ENCODE measurements around the gene PRDM2.

The PRDM2 gene

GRCh38 chr1:13830170-13830569 is 130.2 kb downstream of the PRDM2 start:
- Histone ChIP-seq H3F3A (ENCODE audit: insufficient read depth, low read length) (no peaks in the 10 kb centered on the region), H3K79me2 (ENCODE audit: insufficient read depth, low read length) (no peaks in the 10 kb centered on the region), H3K4me2 (ENCODE audit: low read length) (no peak overlapping the region), H3K27me3 (ENCODE audit: insufficient read depth, low read length) (no peaks in the 10 kb centered on the region), H3K36me3 (ENCODE audit: insufficient read depth, low read length) (no peaks in the 10 kb centered on the region), H2AFZ (ENCODE audit: low read length) (no peak overlapping the region), H3K27ac (ENCODE audit: low read depth, low read length, poor library complexity, severe bottlenecking) (no peak overlapping the region), H4K20me1 (ENCODE audit: insufficient read depth, low read length) (no peaks in the 10 kb centered on the region), H3K4me1 (ENCODE audit: insufficient read depth, low read length, severe bottlenecking) (peaks cover 5% of the 10 kb centered on the region), H3K9me2 (ENCODE audit: low read depth, low read length) (no peaks in the 10 kb centered on the region), H3K4me3 (ENCODE audit: low read depth, low read length, poor library complexity, severe bottlenecking) (no peak overlapping the region), H3K9me3 (ENCODE audit: low read length) (no peaks in the 10 kb centered on the region), H3K9ac (ENCODE audit: low read length) (no peak overlapping the region)
- TF ChIP-seq EZH2 (IDR thresholded peaks at IDR 0.05; ENCODE audit: borderline replicate concordance, low read length) (no peak), CTCF (IDR thresholded peaks at IDR 0.05; ENCODE audit: low read length) (no peak)

- H3K4me3 ChIP-seq (ENCODE audit: low read depth, low read length, poor library complexity, severe bottlenecking): no peak overlapping the region
- H3K79me2 ChIP-seq (ENCODE audit: insufficient read depth, low read length): no peaks in the 10 kb centered on the region
- no peaks in the 10 kb centered on the region for H3K9me2 ChIP-seq (ENCODE audit: low read depth, low read length)
- H3K27me3 ChIP-seq (ENCODE audit: insufficient read depth, low read length): no peaks in the 10 kb centered on the region
- peaks cover 5% of the 10 kb centered on the region for H3K4me1 ChIP-seq (ENCODE audit: insufficient read depth, low read length, severe bottlenecking)
- H3K9me3 ChIP-seq (ENCODE audit: low read length): no peaks in the 10 kb centered on the region
- H3K4me2 ChIP-seq (ENCODE audit: low read length): no peak overlapping the region
- no peak overlapping the region for H3K27ac ChIP-seq (ENCODE audit: low read depth, low read length, poor library complexity, severe bottlenecking)
- no peaks in the 10 kb centered on the region for H3F3A ChIP-seq (ENCODE audit: insufficient read depth, low read length)
- no peak overlapping the region for H2AFZ ChIP-seq (ENCODE audit: low read length)
- TF ChIP-seq EZH2 (IDR thresholded peaks at IDR 0.05; ENCODE audit: borderline replicate concordance, low read length): no peak
- no peak for TF ChIP-seq CTCF (IDR thresholded peaks at IDR 0.05; ENCODE audit: low read length)
- H3K9ac ChIP-seq (ENCODE audit: low read length): no peak overlapping the region
- no peaks in the 10 kb centered on the region for H3K36me3 ChIP-seq (ENCODE audit: insufficient read depth, low read length)
- H4K20me1 ChIP-seq (ENCODE audit: insufficient read depth, low read length): no peaks in the 10 kb centered on the region
Measured at GRCh38 chr1:13830616-13831280, 130.8 kb downstream of the PRDM2 start.

- Histone ChIP-seq H3K9me2 (ENCODE audit: low read depth, low read length) (no peaks in the 10 kb centered on the region), H2AFZ (ENCODE audit: low read length) (no peak overlapping the region), H3K4me2 (ENCODE audit: low read length) (no peak overlapping the region), H3K36me3 (ENCODE audit: insufficient read depth, low read length) (no peaks in the 10 kb centered on the region), H3K4me3 (ENCODE audit: low read depth, low read length, poor library complexity, severe bottlenecking) (no peak overlapping the region), H4K20me1 (ENCODE audit: insufficient read depth, low read length) (no peaks in the 10 kb centered on the region), H3K4me1 (ENCODE audit: insufficient read depth, low read length, severe bottlenecking) (peaks cover 5% of the 10 kb centered on the region), H3K9me3 (ENCODE audit: low read length) (no peaks in the 10 kb centered on the region), H3K9ac (ENCODE audit: low read length) (no peak overlapping the region), H3K27me3 (ENCODE audit: insufficient read depth, low read length) (no peaks in the 10 kb centered on the region), H3K79me2 (ENCODE audit: insufficient read depth, low read length) (no peaks in the 10 kb centered on the region), H3F3A (ENCODE audit: insufficient read depth, low read length) (no peaks in the 10 kb centered on the region), H3K27ac (ENCODE audit: low read depth, low read length, poor library complexity, severe bottlenecking) (no peak overlapping the region)
- TF ChIP-seq CTCF (IDR thresholded peaks at IDR 0.05; ENCODE audit: low read length) (no peak), EZH2 (IDR thresholded peaks at IDR 0.05; ENCODE audit: borderline replicate concordance, low read length) (no peak)
Measured at GRCh38 chr1:13832100-13832499, 132.1 kb downstream of the PRDM2 start.

Measured in OCI-LY1 (cell line).